K562 (cell line): ENCODE data around the gene KCNH2. TPM values are rescaled to one million over a fixed set of nuclear protein-coding genes. Genes with fewer than 3 reads are reported as not detected.
A peak's percentile ranks its signal among the peaks of the same experiment; 100 is the strongest.

Experiments
- ASH1L ChIP-seq: fragments of 450-650 bp; IDR thresholded peaks from 2 replicates; pipeline ENCODE4 v1.6.1; 2018; ENCODE audit warnings: borderline replicate concordance, mild to moderate bottlenecking, low read depth; ENCODE audit not compliant: partially characterized antibody
- E2F6 ChIP-seq, 2 experiments: IDR thresholded peaks; 2 replicates each; pipeline ENCODE4 v1.6.1; 2011; ENCODE audit warnings: borderline replicate concordance in 1 of 2, control low read depth in 1 of 2, low read depth in 1 of 2, low read length in 1 of 2, mild to moderate bottlenecking in 1 of 2, mixed read lengths in 1 of 2, moderate library complexity in 1 of 2; ENCODE audit not compliant: insufficient read depth in 1 of 2, insufficient read length in 1 of 2, poor library complexity in 1 of 2, severe bottlenecking in 1 of 2; ENCODE audit errors: extremely low read depth in 1 of 2
- HMBOX1 ChIP-seq: sonication (generic); IDR thresholded peaks from 2 replicates; pipeline ENCODE4 v1.6.1; 2016
- ILK ChIP-seq: fragments of 450-650 bp; IDR thresholded peaks from 2 replicates; pipeline ENCODE4 v1.6.1; 2016; ENCODE audit warnings: missing genetic modification characterization, low read depth, mild to moderate bottlenecking, missing compliant biosample characterization, moderate library complexity, borderline replicate concordance
- L3MBTL2 ChIP-seq: fragments of 450-650 bp; IDR thresholded peaks from 2 replicates; pipeline ENCODE4 v1.6.1; 2016; ENCODE audit warnings: mild to moderate bottlenecking, moderate library complexity
- PHTF2 ChIP-seq: fragments of 250-450 bp; sonication (Bioruptor Pico); IDR thresholded peaks from 2 replicates; pipeline ENCODE4 v1.5.0; 2021; ENCODE audit warnings: mild to moderate bottlenecking
- RAD51 ChIP-seq: fragments of 450-650 bp; IDR thresholded peaks from 2 replicates; pipeline ENCODE4 v1.7.1; 2016; ENCODE audit warnings: low read depth, mild to moderate bottlenecking, borderline replicate concordance
- RERE ChIP-seq: sonication (generic); formaldehyde crosslinking; IDR thresholded peaks from 2 replicates; pipeline ENCODE4 v1.8.0; 2023; ENCODE audit warnings: missing genetic modification reagents, mild to moderate bottlenecking, borderline replicate concordance
- RFX7 ChIP-seq: fragments of 250-450 bp; sonication (Bioruptor Pico); IDR thresholded peaks from 2 replicates; pipeline ENCODE4 v1.5.1; 2021; ENCODE audit warnings: mild to moderate bottlenecking
- ZNF584 ChIP-seq: fragments of 200-800 bp; sonication (Bioruptor generic); IDR thresholded peaks from 2 replicates; pipeline ENCODE4 v1.6.1; 2016; ENCODE audit warnings: low read depth, mild to moderate bottlenecking, missing genetic modification characterization, missing compliant biosample characterization
- polyA plus RNA-seq, 8 experiments: library from polyadenylated mRNA; depleted of rRNA in 4 of 8; stranded (reverse) in 5 of 8; unstranded in 3 of 8; fragments of >200 nt; fragmentation: Nextera tagmentation in 2 of 8; fragmentation: Illumina TruSeq in 1 of 8; extraction: Ambion mirVana in 2 of 8; extraction: Trizol in 1 of 8; gene quantifications; 2 replicates each; pipeline versions ENCODE4 v1.2.1 to v1.2.3, GENCODE V29; 2011 to 2014; ENCODE audit warnings: inconsistent platforms in 1 of 8, missing spikeins in 1 of 8
- total RNA-seq, 7 experiments: library from RNA; depleted of rRNA in 6 of 7; stranded (reverse); fragments of >200 nt in 6 of 7; fragmentation: Illumina TruSeq in 2 of 7; extraction: Trizol in 2 of 7; gene quantifications; 2 replicates each; pipeline versions ENCODE4 v1.2.1 to v1.2.3, GENCODE V29; 2011 to 2021; ENCODE audit warnings: low replicate concordance in 1 of 7
- TF ChIP-seq, protein P1 (sequence below): sonication (generic); formaldehyde crosslinking; IDR thresholded peaks from 2 replicates; pipeline ENCODE4 v1.8.0; 2022; ENCODE audit warnings: missing genetic modification reagents, mild to moderate bottlenecking, moderate library complexity, borderline replicate concordance
- TF ChIP-seq, protein P2 (sequence below): fragments of 250-450 bp; sonication (Bioruptor Pico); IDR thresholded peaks from 2 replicates; pipeline ENCODE4 v1.5.0; 2021

Gene KCNH2
- total and polyA plus RNA-seq, 9 of the 15 experiments (the other 6 are each of a cell fraction or from before 2014, with no cell fraction given): 18.1 to 368 (median 218) TPM

- TF ChIP-seq HMBOX1 (no peak), PHTF2 (0 out of 2 replicates have a peak, but pooled peaks have one; percentile 16), ZNF584 (CRISPR knock-in tag) (no peak), RAD51 (peak; percentile 37; the same call in 1 of the 2 replicates), RFX7 (CRISPR knock-in tag) (no peak), ASH1L (peak; percentile 61), ILK (no peak), E2F6 (IDR thresholded peaks at IDR 0.05; ENCODE audit: borderline replicate concordance in 1 of 2, extremely low read depth in 1 of 2, insufficient read depth in 1 of 2, insufficient read length in 1 of 2, low read depth in 1 of 2, low read length in 1 of 2, poor library complexity in 1 of 2, severe bottlenecking in 1 of 2) (peak; percentile 47 to 86), L3MBTL2 (peak; percentile 76), RERE (CRISPR knock-in tag) (no peak)
- TF ChIP-seq, protein P1, sequence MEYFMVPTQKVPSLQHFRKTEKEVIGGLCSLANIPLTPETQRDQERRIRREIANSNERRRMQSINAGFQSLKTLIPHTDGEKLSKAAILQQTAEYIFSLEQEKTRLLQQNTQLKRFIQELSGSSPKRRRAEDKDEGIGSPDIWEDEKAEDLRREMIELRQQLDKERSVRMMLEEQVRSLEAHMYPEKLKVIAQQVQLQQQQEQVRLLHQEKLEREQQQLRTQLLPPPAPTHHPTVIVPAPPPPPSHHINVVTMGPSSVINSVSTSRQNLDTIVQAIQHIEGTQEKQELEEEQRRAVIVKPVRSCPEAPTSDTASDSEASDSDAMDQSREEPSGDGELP (CRISPR knock-in tag): peak; percentile 96
- TF ChIP-seq, protein P2, sequence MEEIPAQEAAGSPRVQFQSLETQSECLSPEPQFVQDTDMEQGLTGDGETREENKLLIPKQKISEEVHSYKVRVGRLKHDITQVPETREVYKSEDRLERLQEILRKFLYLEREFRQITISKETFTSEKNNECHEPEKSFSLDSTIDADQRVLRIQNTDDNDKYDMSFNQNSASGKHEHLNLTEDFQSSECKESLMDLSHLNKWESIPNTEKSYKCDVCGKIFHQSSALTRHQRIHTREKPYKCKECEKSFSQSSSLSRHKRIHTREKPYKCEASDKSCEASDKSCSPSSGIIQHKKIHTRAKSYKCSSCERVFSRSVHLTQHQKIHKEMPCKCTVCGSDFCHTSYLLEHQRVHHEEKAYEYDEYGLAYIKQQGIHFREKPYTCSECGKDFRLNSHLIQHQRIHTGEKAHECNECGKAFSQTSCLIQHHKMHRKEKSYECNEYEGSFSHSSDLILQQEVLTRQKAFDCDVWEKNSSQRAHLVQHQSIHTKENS (CRISPR knock-in tag): no peak
Measured at GRCh38 chr7:150955519-150956394, 22.4 kb downstream of the KCNH2 start (continued).
